NB4 (cell line): Measurements from ENCODE around the gene RGS11.

Experiments
- MYC ChIP-seq: IDR thresholded peaks from 2 replicates; pipeline ENCODE4 v1.6.1; 2011; ENCODE audit warnings: low read depth, low read length
- TF ChIP-seq, protein P1 (sequence below): IDR thresholded peaks from one replicate; pipeline ENCODE4 v1.5.1; 2012; ENCODE audit warnings: low read depth, low read length

DNA sequence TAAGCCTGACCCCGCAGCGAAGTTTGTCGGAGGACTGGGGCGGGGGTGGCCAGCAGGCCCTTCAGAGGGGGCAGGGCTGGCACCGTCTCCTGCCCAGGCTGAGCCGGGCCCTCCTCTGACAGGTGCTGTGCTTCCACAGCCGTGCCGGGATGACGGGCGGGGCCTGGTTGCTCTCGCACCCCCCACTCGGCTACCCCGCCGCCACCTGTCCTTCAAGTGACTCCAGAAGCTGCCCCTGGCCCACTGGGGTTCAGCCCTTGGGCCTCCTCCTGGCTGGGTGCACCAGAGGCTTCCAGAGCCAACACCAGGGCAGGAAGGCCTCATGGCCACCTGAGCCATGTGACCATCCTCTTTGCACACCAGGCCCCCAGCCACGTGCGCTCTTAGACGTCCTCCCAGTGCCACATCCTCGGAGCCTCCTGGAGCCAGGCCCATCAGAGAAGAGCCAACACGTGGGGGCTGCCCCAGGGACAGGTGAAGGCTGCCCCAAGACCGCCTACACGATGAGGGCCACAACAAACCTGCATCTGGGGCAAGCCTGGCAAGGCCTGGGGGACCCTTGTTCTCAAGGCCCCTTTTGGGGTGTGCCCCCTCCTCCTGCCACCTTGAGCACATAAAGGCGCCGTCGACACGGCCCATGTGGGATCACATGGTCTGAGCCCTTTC, 14.4 kb upstream of the RGS11 start:
- TF ChIP-seq, protein P1, sequence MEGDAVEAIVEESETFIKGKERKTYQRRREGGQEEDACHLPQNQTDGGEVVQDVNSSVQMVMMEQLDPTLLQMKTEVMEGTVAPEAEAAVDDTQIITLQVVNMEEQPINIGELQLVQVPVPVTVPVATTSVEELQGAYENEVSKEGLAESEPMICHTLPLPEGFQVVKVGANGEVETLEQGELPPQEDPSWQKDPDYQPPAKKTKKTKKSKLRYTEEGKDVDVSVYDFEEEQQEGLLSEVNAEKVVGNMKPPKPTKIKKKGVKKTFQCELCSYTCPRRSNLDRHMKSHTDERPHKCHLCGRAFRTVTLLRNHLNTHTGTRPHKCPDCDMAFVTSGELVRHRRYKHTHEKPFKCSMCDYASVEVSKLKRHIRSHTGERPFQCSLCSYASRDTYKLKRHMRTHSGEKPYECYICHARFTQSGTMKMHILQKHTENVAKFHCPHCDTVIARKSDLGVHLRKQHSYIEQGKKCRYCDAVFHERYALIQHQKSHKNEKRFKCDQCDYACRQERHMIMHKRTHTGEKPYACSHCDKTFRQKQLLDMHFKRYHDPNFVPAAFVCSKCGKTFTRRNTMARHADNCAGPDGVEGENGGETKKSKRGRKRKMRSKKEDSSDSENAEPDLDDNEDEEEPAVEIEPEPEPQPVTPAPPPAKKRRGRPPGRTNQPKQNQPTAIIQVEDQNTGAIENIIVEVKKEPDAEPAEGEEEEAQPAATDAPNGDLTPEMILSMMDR, result no peak
- TF ChIP-seq MYC, result no peak
